Stimulated activated CD4-positive, alpha-beta T cell treated with anti-CD3 and anti-CD28 coated beads, Interleukin-4, amount 100 ng/mL, for 48 hours (primary cell): Measurements from ENCODE around the gene LAT.
"Not testable (repeated sequence)": the region's sequence is repeated elsewhere in the genome, so short reads cannot be mapped to it uniquely, and the experiment has no call there.

Source experiments
- DNase-seq, 2 donors: peaks; one replicate each; pipeline ENCODE4 v3.0.0-alpha.2; 2020; ENCODE audit warnings: low read depth in 2 of 2

The LAT gene, protein sequence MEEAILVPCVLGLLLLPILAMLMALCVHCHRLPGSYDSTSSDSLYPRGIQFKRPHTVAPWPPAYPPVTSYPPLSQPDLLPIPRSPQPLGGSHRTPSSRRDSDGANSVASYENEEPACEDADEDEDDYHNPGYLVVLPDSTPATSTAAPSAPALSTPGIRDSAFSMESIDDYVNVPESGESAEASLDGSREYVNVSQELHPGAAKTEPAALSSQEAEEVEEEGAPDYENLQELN

DNA sequence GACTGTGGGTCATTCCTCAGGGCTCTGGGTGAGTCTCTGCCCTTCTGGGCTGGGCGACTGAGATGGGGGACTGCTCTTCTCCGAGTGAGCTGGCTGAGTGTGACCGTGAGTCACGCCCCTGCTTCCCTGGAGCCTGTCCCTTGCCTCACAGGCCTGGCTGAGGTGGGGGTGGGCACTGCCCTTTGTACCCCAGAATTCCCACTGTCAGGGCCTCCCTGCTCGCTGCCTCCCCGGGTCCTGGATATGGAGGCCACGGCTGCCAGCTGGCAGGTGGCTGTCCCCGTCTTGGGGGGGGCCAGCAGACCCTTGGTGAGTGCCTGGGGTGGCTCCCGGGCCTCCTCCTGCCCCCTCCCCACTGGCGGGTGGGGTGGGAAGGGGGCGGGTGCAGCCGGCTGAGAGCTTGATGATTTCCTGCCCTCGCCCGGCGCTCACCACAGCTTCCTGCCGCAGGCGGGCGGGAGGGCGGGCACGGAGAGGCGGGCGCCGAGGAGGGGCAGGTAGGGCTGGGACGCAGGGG is at the start of gene LAT:
LAT (plus strand) TSS at position 434 of the 517 bp plus-strand sequence. CDS start 366 bp downstream, outside the sequence.
- DNase-seq, result peak; percentile 61 to 70

- DNase-seq, result no peak
Observed at GRCh38 chr16:28935346-28935745, 49.5 kb upstream of the LAT start.

DNA sequence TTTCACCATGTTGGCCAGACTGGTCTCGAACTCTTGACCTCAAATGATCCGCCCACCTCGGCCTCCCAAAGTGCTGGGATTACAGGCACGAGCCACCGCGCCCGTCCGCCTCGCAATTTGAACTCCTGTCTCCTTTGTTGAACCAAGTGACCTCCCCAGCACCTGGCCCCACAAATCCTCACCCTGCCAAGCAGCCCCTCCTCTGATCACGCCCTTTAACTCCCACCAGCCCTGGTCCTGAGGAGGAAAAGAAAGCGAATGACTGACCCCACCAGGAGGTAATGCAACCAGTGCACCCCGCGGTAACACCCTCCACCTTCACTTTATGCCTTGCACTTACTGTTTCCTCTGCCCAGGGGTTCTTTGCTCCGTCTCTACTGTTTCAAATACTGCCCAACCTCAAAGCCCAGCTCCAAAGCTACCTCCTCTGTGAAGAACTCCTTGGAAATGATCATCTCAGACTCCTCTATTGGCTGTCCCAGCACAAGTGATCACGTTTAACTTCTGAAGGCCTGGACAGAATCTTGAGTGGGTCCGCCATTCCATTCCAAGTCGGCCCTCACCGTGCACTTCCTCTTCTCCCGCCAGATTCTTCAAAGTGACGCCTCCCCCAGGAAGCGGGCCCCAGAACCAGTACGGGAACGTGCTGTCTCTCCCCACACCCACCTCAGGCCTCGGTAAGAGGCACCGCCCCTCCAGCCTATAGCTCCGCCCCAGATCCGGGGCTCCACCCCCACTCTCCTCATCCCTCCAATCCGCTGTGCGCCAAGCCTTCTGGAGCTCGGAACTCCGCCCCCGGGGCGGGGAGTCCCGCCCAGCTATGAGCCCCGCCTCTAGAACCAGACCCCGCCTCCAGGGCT is 48.7 kb upstream of the LAT start:
- DNase-seq, result peak; percentile 76 to 94

- no peak for DNase-seq
Observed at GRCh38 chr16:28936784-28937155, 48.1 kb upstream of the LAT start.

DNA sequence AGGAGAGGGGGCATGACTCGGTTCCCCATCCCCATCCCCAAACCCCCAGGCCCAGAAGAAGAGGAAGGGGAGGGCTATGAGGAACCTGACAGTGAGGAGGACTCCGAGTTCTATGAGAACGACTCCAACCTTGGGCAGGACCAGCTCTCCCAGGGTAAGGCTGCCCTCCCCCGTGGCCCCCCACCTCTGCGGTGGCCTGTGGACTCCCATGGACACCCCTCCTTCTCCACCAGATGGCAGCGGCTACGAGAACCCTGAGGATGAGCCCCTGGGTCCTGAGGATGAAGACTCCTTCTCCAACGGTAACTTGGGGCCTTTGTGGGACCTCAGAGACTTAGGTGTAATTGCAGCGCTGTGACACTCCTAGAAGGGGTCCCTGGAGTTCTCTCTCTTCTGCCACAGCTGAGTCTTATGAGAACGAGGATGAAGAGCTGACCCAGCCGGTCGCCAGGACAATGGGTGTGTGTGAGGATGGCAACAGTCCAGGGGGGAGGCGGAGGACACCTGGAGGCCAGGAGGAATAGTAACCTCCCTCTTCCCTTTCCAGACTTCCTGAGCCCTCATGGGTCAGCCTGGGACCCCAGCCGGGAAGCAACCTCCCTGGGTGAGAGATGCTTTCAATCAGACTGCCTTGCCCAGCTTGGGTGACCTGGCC is 47.5 kb upstream of the LAT start:
- no peak for DNase-seq

- no peak for DNase-seq
Observed at GRCh38 chr16:28938721-28939120, 46.1 kb upstream of the LAT start.

- DNase-seq, result not testable (repeated sequence)
Observed at GRCh38 chr16:28939825-28940224, 45.0 kb upstream of the LAT start.

- DNase-seq, result no peak
Observed at GRCh38 chr16:28943281-28943680, 41.6 kb upstream of the LAT start.

DNA sequence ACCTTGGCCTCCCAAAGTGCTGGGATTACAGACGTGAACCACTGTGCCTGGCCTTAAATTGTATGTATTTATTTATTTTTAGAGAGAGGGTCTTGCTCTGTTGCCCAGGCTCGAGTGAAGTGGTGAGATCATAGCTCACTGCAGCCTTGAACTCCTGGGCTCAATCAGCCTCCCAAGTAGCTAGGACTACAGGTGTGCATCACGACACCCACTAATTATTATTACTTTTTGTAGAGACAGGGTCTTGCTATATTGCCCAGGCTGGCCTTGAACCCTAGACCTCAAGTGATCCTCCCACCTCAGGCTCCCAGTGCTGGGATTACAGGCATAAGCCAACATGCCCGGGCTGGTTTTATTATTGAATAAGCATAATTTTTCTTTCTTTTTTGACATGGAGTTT is 38.2 kb upstream of the LAT start:
- no peak for DNase-seq

GRCh38 chr16:28950648-28951409 is 34.0 kb upstream of the LAT start, which contains the start of gene NFATC2IP:
Gene NFATC2IP (plus strand): TSS chr16:28950937. CDS start chr16:28951012, 75 bp downstream.
- DNase-seq, result peak; percentile 99 to 100

DNA sequence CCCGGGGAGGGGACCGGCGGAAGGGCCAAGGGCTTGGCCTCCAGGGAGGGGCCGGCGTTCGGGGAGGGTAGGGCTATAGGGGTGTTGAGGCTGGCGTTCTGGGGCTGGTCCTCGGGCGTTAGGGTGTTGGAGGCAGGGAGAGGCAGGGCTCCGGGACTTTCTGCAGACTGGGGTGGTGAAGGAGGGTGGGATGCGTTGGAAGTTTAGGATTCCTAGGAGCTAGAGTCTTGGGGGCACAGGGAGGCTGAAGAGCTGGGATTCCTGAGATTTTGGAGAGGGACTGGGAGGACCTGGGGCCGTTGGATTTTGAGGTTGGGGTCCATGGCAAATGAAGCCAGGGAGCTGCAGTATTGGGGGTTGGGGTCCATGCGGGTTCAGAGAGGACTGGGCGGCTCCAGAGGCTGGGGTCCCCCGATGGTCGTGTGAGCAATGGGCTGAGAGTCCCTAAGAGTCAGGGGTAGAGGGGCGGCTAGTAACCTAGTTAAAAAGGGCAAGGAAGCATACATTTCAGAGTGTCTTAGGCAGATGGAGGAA is 33.4 kb upstream of the LAT start:
- DNase-seq, result peak in 1 of 2 donors; percentile 22

- no peak for DNase-seq
Observed at GRCh38 chr16:28958216-28958615, 26.6 kb upstream of the LAT start.

GRCh38 chr16:28958836-28959235 is 26.0 kb upstream of the LAT start:
- DNase-seq, result no peak

DNA sequence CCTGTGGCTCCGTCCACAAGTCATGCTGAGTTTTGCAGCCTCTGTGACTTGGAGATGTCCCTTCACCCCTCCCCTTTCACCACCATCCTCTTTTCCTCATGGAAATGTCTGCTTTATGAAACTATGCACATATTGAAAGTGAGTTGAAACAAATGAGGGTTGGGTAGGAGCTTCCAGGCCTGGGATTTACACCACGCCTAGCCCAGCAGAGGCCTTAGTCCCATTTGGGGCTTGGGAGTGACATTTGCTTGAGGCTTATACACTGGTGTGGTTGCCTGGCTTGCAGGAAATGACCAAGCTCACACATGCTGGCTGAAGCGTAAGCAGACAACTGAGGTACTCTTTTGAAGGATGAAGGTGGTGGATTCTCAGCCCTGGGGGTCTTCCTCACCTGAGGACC is 20.8 kb upstream of the LAT start:
- DNase-seq, result no peak

DNA sequence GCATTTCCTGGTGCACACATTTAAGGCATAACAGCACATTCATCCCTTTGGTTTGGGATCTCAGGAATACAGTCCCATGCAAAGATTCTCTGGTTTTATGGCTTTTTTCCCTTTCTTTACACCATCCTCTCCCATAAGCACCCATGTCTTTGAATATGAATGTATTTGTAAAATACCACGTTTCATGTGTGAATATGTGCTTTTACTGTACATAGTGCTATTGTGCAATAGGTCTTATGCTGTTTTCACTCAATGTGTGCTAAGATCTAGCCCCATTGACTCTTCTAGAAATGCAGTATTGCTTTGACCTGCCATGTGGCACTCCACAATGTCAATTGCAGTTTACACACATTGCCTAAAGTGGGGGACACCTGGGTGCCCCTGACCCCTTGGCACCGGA is 20.4 kb upstream of the LAT start:
- no peak for DNase-seq

DNA sequence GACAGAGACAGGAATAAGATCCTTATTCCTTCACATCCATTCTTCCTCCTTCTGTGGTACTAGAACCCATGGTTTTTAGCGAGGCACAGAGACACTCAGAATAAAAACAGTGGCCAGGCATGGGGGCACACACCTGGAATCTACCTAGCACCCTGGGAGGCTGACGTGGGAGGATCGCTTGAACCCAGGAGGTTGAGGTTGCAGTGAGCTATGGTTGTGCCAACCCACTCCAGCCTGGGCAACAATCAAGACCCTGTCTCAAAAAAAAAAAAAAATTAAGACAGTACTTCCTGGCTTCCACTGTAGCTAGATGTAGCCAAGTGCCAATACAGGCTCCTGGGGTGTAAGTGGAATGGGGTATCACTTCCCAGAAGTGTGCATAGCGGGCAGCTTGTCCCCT is 17.7 kb upstream of the LAT start:
- DNase-seq, result no peak

GRCh38 chr16:28969696-28970095 is 15.2 kb upstream of the LAT start:
- not testable (repeated sequence) for DNase-seq

- no peak for DNase-seq
Observed at GRCh38 chr16:28974007-28974436, 10.8 kb upstream of the LAT start.

- peak; percentile 89 to 94 for DNase-seq
Observed at GRCh38 chr16:28974437-28975157, 10.3 kb upstream of the LAT start, which contains the start of gene SPNS1. Gene SPNS1 (plus strand): TSS chr16:28974778. CDS start chr16:28975152, 374 bp downstream.

- no peak for DNase-seq
Observed at GRCh38 chr16:28975158-28975599, 9.7 kb upstream of the LAT start.
